Smooth muscle cell (in vitro differentiated cells): ENCODE measurements around the gene SYNE4. TPM values are rescaled to one million over a fixed set of nuclear protein-coding genes. Genes with fewer than 3 reads are reported as not detected.

Experiments
- DNase-seq: peaks from one replicate; lab custom pipeline; 2025; ENCODE audit not compliant: unreplicated experiment; lab: John Stamatoyannopoulos, UW
- H2AFZ ChIP-seq: fragments of 200-600 bp; sonication (generic); 2 replicates; pipeline ENCODE4 v1.6.0; 2016; ENCODE audit warnings: antibody characterized with exemption, low read depth, mild to moderate bottlenecking
- H3F3A ChIP-seq: fragments of 200-600 bp; sonication (generic); 2 replicates; pipeline ENCODE4 v1.6.0; 2017; ENCODE audit warnings: antibody characterized with exemption, low read depth
- H3K27ac ChIP-seq: fragments of 200-600 bp; sonication (generic); 2 replicates; pipeline ENCODE4 v1.5.1; 2016; ENCODE audit warnings: low read depth, mild to moderate bottlenecking
- H3K27me3 ChIP-seq: fragments of 200-600 bp; sonication (generic); 2 replicates; pipeline ENCODE4 v1.6.1; 2016; ENCODE audit warnings: low read depth, mild to moderate bottlenecking
- H3K36me3 ChIP-seq: fragments of 200-600 bp; sonication (generic); 2 replicates; pipeline ENCODE4 v1.5.1; 2016; ENCODE audit warnings: low read depth
- H3K4me1 ChIP-seq: fragments of 200-600 bp; sonication (generic); 2 replicates; pipeline ENCODE4 v1.5.1; 2016; ENCODE audit warnings: low read depth
- H3K4me2 ChIP-seq: fragments of 200-600 bp; sonication (generic); 2 replicates; pipeline ENCODE4 v1.6.0; 2016; ENCODE audit warnings: mild to moderate bottlenecking
- H3K4me3 ChIP-seq: fragments of 200-600 bp; sonication (generic); 2 replicates; pipeline ENCODE4 v1.5.1; 2016; ENCODE audit warnings: mild to moderate bottlenecking
- H3K79me2 ChIP-seq: fragments of 200-600 bp; sonication (generic); 2 replicates; pipeline ENCODE4 v1.6.0; 2016; ENCODE audit warnings: low read depth, mild to moderate bottlenecking
- H3K9ac ChIP-seq: fragments of 200-600 bp; sonication (generic); 2 replicates; pipeline ENCODE4 v1.6.0; 2016; ENCODE audit warnings: low read depth
- H3K9me3 ChIP-seq: fragments of 200-600 bp; sonication (generic); replicated peaks from 2 replicates; pipeline ENCODE4 v1.5.1; 2016; ENCODE audit warnings: low read depth
- H4K20me1 ChIP-seq: fragments of 200-600 bp; sonication (generic); 2 replicates; pipeline ENCODE4 v1.6.0; 2016; ENCODE audit warnings: low read depth
- WGBS: methylation state at CpG from one replicate; pipeline ENCODE4 v1.1.7; 2016; ENCODE audit warnings: low lambda C conversion rate; 5-methylcytosine and 5-hydroxymethylcytosine counted together
- polyA plus RNA-seq: library from polyadenylated mRNA; unstranded; fragments of >200 nt; fragmentation: Nextera tagmentation; extraction: Ambion mirVana; gene quantifications from 2 replicates; pipeline ENCODE4 v1.2.1, GENCODE V29; 2016
- total RNA-seq: library from RNA; depleted of rRNA; stranded (reverse); fragments of >200 nt; gene quantifications from 2 replicates; pipeline ENCODE4 v1.2.3, GENCODE V29; 2014
- TF ChIP-seq, protein P1 (sequence below): fragments of 200-600 bp; sonication (generic); IDR thresholded peaks from 2 replicates; pipeline ENCODE4 v1.5.1; 2017; ENCODE audit warnings: borderline replicate concordance, mild to moderate bottlenecking, antibody characterized with exemption; ENCODE audit not compliant: insufficient read depth, poor library complexity, severe bottlenecking

SYNE4 gene
- total and polyA plus RNA-seq, 2 experiments from 2014 or later = 1.1 to 2.6 TPM

DNA sequence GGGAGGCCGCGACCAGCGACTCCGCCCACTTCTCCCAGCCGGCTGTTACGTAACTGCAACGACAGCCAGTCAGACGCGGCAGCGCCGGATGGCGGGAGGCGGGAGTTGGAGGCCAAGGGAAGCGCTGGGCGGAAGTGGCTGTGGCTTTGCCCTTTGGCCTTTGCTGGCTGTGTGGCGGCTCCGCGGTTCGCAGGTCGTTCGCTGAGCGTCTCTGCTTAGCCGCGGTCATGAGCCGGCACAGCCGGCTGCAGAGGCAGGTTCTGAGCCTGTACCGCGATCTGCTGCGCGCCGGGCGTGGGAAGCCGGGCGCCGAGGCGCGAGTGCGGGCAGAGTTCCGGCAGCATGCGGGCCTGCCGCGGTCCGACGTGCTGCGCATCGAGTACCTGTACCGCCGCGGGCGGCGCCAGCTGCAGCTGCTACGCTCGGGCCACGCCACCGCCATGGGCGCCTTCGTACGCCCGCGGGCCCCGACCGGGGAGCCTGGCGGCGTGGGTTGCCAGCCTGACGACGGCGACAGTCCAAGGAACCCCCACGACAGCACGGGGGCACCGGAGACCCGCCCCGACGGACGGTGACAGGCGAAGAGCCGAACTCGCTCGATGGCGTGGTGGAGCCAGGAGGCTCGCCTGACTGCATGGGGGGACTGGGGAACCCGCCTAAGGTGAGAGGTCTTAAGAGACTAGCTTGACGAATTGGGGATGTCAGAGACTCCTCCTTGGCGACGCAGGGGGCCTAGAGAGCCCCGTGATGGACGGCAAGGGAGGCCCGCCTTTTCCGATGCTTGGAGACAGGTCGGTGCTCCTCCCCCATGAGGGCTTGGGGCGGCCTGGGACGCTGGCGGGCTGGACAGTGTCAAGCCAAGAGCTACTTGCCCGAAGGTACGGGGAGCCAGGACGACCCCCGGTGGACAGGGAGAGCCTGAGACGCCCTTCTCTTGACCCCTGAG, 13.3 kb downstream of the SYNE4 start, which contains the start of gene SDHAF1:
TSS of gene SDHAF1 (plus strand) at position 141 of the 946 bp plus-strand sequence. CDS start at position 228, 87 bp downstream.
- H4K20me1 ChIP-seq = peaks cover 42% of the 10 kb centered on the region
- no peaks in the 10 kb centered on the region for H3K27me3 ChIP-seq
- DNase-seq = peak; percentile 61
- H3K4me2 ChIP-seq = peak within 1 kb of the TSS; percentile 93
- peaks cover 11% of the 10 kb centered on the region for H3F3A ChIP-seq
- H3K4me3 ChIP-seq = peak within 1 kb of the TSS; percentile 67
- no peaks in the 10 kb centered on the region for H3K36me3 ChIP-seq
- H3K27ac ChIP-seq = no peak within 1 kb of the TSS
- peak within 1 kb of the TSS; percentile 98 for H2AFZ ChIP-seq
- peaks cover 17% of the 10 kb centered on the region for H3K79me2 ChIP-seq
- WGBS = 2% methylated on average over 97 of the region's 97 CpGs
- H3K9ac ChIP-seq = peak within 1 kb of the TSS; percentile 70
- H3K9me3 ChIP-seq = no peaks in the 10 kb centered on the region
- TF ChIP-seq, protein P1, sequence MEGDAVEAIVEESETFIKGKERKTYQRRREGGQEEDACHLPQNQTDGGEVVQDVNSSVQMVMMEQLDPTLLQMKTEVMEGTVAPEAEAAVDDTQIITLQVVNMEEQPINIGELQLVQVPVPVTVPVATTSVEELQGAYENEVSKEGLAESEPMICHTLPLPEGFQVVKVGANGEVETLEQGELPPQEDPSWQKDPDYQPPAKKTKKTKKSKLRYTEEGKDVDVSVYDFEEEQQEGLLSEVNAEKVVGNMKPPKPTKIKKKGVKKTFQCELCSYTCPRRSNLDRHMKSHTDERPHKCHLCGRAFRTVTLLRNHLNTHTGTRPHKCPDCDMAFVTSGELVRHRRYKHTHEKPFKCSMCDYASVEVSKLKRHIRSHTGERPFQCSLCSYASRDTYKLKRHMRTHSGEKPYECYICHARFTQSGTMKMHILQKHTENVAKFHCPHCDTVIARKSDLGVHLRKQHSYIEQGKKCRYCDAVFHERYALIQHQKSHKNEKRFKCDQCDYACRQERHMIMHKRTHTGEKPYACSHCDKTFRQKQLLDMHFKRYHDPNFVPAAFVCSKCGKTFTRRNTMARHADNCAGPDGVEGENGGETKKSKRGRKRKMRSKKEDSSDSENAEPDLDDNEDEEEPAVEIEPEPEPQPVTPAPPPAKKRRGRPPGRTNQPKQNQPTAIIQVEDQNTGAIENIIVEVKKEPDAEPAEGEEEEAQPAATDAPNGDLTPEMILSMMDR = no peak
- peaks cover 7% of the 10 kb centered on the region for H3K4me1 ChIP-seq

DNA sequence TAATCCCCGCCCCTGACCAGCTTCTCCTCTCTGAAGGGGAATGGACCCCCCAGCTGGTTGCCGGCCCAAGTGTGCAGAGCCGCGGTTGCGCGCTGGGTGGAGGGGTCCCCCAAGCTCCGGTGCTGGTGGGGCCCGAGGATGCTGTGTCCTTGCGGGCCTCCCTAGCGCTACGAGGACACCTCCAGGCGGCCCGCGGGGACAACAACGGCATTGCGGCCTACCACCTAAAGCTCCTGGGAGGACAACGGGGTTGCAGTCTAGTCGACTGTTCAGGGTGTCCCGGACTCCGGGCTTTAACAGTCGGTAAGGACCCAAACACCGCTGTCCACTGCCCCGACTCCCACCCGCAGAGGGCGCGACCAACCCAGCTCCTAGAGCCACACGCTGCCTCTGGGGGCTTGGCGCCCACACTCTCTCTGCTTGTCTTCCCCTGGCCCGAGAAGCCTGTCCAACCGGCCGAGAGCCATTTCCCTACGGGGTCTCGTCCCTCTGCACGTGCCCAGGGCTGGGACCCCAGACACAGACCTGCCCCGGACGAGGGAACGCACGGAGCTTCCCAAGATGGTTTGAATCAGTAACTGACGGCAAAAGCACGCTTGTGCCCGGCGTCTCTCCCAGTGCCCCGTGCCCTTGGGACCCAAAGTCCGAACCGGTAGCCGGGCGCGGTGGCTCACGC, 14.6 kb downstream of the SYNE4 start:
- Histone ChIP-seq H3K27me3 (no peaks in the 10 kb centered on the region), H3K36me3 (no peaks in the 10 kb centered on the region), H3K4me2 (peak overlapping the region; percentile 93), H4K20me1 (peaks cover 29% of the 10 kb centered on the region), H3K9ac (no peak overlapping the region), H2AFZ (no peak overlapping the region), H3K79me2 (peaks cover 17% of the 10 kb centered on the region), H3K4me3 (no peak overlapping the region), H3K27ac (no peak overlapping the region), H3K9me3 (no peaks in the 10 kb centered on the region), H3K4me1 (peaks cover 7% of the 10 kb centered on the region), H3F3A (peaks cover 7% of the 10 kb centered on the region)
- TF ChIP-seq, protein P1 = no peak
- DNase-seq = no peak
- WGBS = 86% methylated on average over 46 of the region's 49 CpGs

DNA sequence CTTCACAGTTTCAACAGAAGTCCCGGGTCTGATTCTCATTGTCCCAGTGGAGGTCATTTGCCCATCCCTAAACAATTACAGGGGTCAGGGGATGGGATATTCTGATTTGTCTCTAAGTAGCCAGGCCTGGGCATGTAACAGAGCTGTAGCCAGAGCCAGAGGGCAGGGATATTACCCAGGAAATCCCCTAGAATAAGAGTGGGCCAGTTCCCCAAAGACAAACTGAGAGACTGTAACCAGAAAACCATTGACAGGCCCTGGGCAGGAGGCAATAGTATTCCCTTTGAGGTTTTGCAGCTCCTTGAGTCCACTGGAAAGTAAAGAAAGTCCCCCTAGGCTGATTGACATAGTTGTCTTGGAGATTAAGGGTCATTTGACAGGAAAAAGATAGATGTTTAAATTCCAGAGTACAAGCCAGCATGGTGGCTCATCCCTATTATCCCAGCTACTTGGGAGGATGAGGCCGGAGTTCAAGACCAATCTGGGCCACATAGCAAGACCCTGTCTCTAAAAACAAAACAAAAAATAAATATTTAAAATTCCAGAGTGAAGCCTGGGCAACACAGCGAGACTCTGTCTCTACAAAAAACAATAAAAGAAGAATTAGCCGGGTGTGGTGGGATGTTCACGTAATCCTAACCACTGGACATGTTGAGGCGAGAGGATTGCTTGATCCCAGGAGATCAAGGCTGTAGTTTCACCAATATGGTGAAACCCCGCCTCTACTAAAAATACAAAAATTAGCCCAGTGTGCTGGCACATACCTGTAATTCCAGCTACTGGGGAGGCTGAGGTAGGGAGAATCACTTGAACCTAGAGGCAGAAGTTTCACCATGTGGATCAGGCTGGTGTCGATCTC, 15.5 kb downstream of the SYNE4 start:
- Histone ChIP-seq H3F3A (peaks cover 4% of the 10 kb centered on the region), H2AFZ (no peak overlapping the region), H3K4me1 (peaks cover 7% of the 10 kb centered on the region), H3K9ac (no peak overlapping the region), H3K4me2 (no peak overlapping the region), H4K20me1 (peaks cover 21% of the 10 kb centered on the region), H3K27me3 (no peaks in the 10 kb centered on the region), H3K4me3 (no peak overlapping the region), H3K27ac (no peak overlapping the region), H3K79me2 (peaks cover 17% of the 10 kb centered on the region), H3K9me3 (no peaks in the 10 kb centered on the region), H3K36me3 (no peaks in the 10 kb centered on the region)
- TF ChIP-seq, protein P1 = no peak
- DNase-seq = no peak
- WGBS = 92% methylated on average over 8 of the region's 8 CpGs
